Stimulated activated naive CD4-positive, alpha-beta T cell treated with Interleukin-2 at 50 U/mL for 16 hours (primary cell): ENCODE results near the gene FGL2.
"Not testable (repeated sequence)": the region's sequence is repeated elsewhere in the genome, so short reads cannot be mapped to it uniquely, and the experiment has no call there.

ENCODE experiments used
- DNase-seq: peaks from one replicate; lab custom pipeline; 2025; lab: John Stamatoyannopoulos, UW

Gene FGL2

GRCh38 chr7:77157034-77157433 lies 42.6 kb downstream of the FGL2 start:
- DNase-seq = not testable (repeated sequence)

- DNase-seq = not testable (repeated sequence)
Measured at GRCh38 chr7:77155601-77156377, 43.8 kb downstream of the FGL2 start.

GRCh38 chr7:77154917-77155464 lies 44.6 kb downstream of the FGL2 start:
- DNase-seq = not testable (repeated sequence)

GRCh38 chr7:77152232-77152631 lies 47.4 kb downstream of the FGL2 start:
- not testable (repeated sequence) for DNase-seq
